Fibroblast of skin of back (primary cell): ENCODE measurements around the gene PLEKHG7. TPM values are rescaled to one million over a fixed set of nuclear protein-coding genes. Genes with fewer than 3 reads are reported as not detected.
"Not testable (repeated sequence)": the region's sequence is repeated elsewhere in the genome, so short reads cannot be mapped to it uniquely, and the experiment has no call there.

ENCODE experiments used
- DNase-seq: peaks from one replicate; pipeline ENCODE4 v3.0.0-alpha.2; 2013
- polyA plus RNA-seq, 2 experiments: library from polyadenylated mRNA; unstranded; fragments of 120-200 nt; gene quantifications; one replicate each; pipeline ENCODE4 v1.2.1, GENCODE V29; 2013; ENCODE audit not compliant: insufficient read length in 2 of 2

PLEKHG7 gene
- 0.17 TPM for polyA plus RNA-seq (2013, experiment 1 of 2; ENCODE audit: insufficient read length)
- not detected for polyA plus RNA-seq (2013, experiment 2 of 2; ENCODE audit: insufficient read length)

GRCh38 chr12:92702754-92703679 is at the start of gene PLEKHG7:
Gene PLEKHG7, plus strand, starts transcription at chr12:92702989. Its CDS starts 3,643 bp downstream, at chr12:92706632.
- DNase-seq: no peak

GRCh38 chr12:92654256-92654655 is 48.5 kb upstream of the PLEKHG7 start:
- not testable (repeated sequence) for DNase-seq

- peak; percentile 39 for DNase-seq
Observed at GRCh38 chr12:92654929-92655328, 47.9 kb upstream of the PLEKHG7 start.

GRCh38 chr12:92656911-92657310 is 45.9 kb upstream of the PLEKHG7 start:
- no peak for DNase-seq

GRCh38 chr12:92657770-92658169 is 45.0 kb upstream of the PLEKHG7 start:
- no peak for DNase-seq

GRCh38 chr12:92658611-92659010 is 44.2 kb upstream of the PLEKHG7 start:
- DNase-seq: no peak

- DNase-seq: no peak
Observed at GRCh38 chr12:92661269-92661668, 41.5 kb upstream of the PLEKHG7 start.

GRCh38 chr12:92665496-92665895 is 37.3 kb upstream of the PLEKHG7 start:
- no peak for DNase-seq

- no peak for DNase-seq
Observed at GRCh38 chr12:92668739-92669138, 34.0 kb upstream of the PLEKHG7 start.

- DNase-seq: not testable (repeated sequence)
Observed at GRCh38 chr12:92671524-92671923, 31.3 kb upstream of the PLEKHG7 start.

GRCh38 chr12:92673756-92674155 is 29.0 kb upstream of the PLEKHG7 start:
- no peak for DNase-seq

GRCh38 chr12:92674500-92674899 is 28.3 kb upstream of the PLEKHG7 start:
- no peak for DNase-seq

- DNase-seq: no peak
Observed at GRCh38 chr12:92675092-92675865, 27.5 kb upstream of the PLEKHG7 start.

GRCh38 chr12:92676710-92677109 is 26.1 kb upstream of the PLEKHG7 start:
- no peak for DNase-seq

GRCh38 chr12:92690601-92691000 is 12.2 kb upstream of the PLEKHG7 start:
- no peak for DNase-seq

- no peak for DNase-seq
Observed at GRCh38 chr12:92695056-92695455, 7.7 kb upstream of the PLEKHG7 start.

GRCh38 chr12:92695577-92695976 is 7.2 kb upstream of the PLEKHG7 start:
- DNase-seq: no peak

- DNase-seq: no peak
Observed at GRCh38 chr12:92696216-92696615, 6.6 kb upstream of the PLEKHG7 start.

GRCh38 chr12:92698474-92698873 is 4.3 kb upstream of the PLEKHG7 start:
- no peak for DNase-seq

GRCh38 chr12:92701441-92701840 is 1.3 kb upstream of the PLEKHG7 start:
- no peak for DNase-seq

- no peak for DNase-seq
Observed at GRCh38 chr12:92703786-92704185, 997 bp downstream of the PLEKHG7 start.

- no peak for DNase-seq
Observed at GRCh38 chr12:92706594-92706993, 3.8 kb downstream of the PLEKHG7 start.

- DNase-seq: no peak
Observed at GRCh38 chr12:92707926-92708325, 5.1 kb downstream of the PLEKHG7 start.
